ENCODE results near the gene RPS27L.

- TF ChIP-seq CTCF (conservative IDR thresholded peaks at IDR 0.05; ENCODE audit: low read length) (no peak), EZH2phosphoT487 (IDR thresholded peaks at IDR 0.05; ENCODE audit: borderline replicate concordance, low read depth, low read length) (no peak)
These were observed 12.5 kb upstream of the RPS27L start for GRCh38 chr15:63169788-63170187.
